ENCODE measurements around the gene CACNA1G.
A peak's percentile ranks its signal among the peaks of the same experiment; 100 is the strongest.

The CACNA1G gene

DNA sequence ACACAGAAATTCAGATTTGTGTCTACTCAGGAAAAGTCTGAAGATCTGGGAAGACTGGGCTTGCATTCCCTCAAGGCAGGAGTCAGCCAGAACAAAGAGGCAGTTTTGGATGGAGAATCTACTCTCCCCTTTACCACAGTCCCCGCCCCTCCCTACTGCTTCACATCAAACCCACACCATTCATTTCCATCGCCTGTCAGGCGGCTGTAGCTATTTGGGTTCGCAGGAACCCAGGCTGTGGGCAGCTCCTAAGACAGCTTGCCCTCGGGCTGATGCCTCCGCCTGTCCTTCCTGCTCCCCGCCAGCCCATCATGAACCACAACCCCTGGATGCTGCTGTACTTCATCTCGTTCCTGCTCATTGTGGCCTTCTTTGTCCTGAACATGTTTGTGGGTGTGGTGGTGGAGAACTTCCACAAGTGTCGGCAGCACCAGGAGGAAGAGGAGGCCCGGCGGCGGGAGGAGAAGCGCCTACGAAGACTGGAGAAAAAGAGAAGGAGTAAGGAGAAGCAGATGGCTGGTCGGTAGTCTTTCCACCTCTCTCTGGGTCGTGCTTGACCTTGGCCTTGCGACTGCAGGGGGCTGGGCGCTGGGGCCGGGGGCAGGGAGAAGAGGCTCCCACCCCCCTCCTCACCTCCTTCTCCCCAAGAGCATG, 47.1 kb downstream of the CACNA1G start:
- Histone ChIP-seq H2BK5ac (ENCODE audit: low read depth, low read length, poor library complexity, severe bottlenecking) (no peak overlapping the region), H3K14ac (ENCODE audit: low read length in 2 of 2) (no peak overlapping the region), H2BK15ac (ENCODE audit: low read depth, poor library complexity, severe bottlenecking) (no peak overlapping the region), H3K18ac (ENCODE audit: low read depth in 1 of 2, low read length in 2 of 2) (no peak overlapping the region), H2BK12ac (ENCODE audit: low read length in 2 of 2) (no peak overlapping the region), H3K79me1 (replicated peaks; ENCODE audit: low read length, poor library complexity, severe bottlenecking) (no peaks in the 10 kb centered on the region), H3K4ac (ENCODE audit: low read depth in 1 of 2, low read length in 2 of 2) (no peak overlapping the region), H3K4me3 (ENCODE audit: insufficient read depth in 1 of 2, low read depth in 1 of 2, low read length in 2 of 2) (no peak overlapping the region), H3K4me1 (ENCODE audit: control insufficient read depth, insufficient read depth, low read depth, low read length) (peaks cover 7% of the 10 kb centered on the region), H3K27ac (ENCODE audit: low read length, poor library complexity, severe bottlenecking) (no peak overlapping the region), H3K23ac (ENCODE audit: low read length in 2 of 2) (no peak overlapping the region), H3K9me3 (ENCODE audit: control insufficient read depth, low read length) (no peaks in the 10 kb centered on the region), H2AK5ac (ENCODE audit: low read length, severe bottlenecking) (no peak overlapping the region), H2BK120ac (ENCODE audit: low read depth, low read length) (no peak overlapping the region), H3K27me3 (ENCODE audit: control insufficient read depth in 1 of 2, insufficient read depth in 1 of 2, low read length in 2 of 2) (peaks cover 29 to 32% of the 10 kb centered on the region in 2 experiments), H4K8ac (ENCODE audit: low read length) (no peak overlapping the region), H4K91ac (ENCODE audit: low read length) (no peak overlapping the region), H3K4me2 (ENCODE audit: low read length, poor library complexity, severe bottlenecking) (no peak overlapping the region), H2AFZ (ENCODE audit: low read depth, low read length) (no peak overlapping the region), H3K36me3 (ENCODE audit: control insufficient read depth in 1 of 2, insufficient read depth in 2 of 2, low read depth in 1 of 2, low read length in 2 of 2) (no peaks in the 10 kb centered on the region), H3K9ac (ENCODE audit: low read length) (no peak overlapping the region)
- WGBS: 87% methylated on average over 18 of the region's 19 CpGs
- DNase-seq: no peak

GRCh38 chr17:50608700-50609379, 48.3 kb downstream of the CACNA1G start:
- WGBS: 84% methylated on average over 17 of the region's 22 CpGs
- H4K91ac ChIP-seq (ENCODE audit: low read length): no peak overlapping the region
- no peak overlapping the region for H3K23ac ChIP-seq (ENCODE audit: low read length in 2 of 2)
- H3K9me3 ChIP-seq (ENCODE audit: control insufficient read depth, low read length): no peaks in the 10 kb centered on the region
- H2BK15ac ChIP-seq (ENCODE audit: low read depth, poor library complexity, severe bottlenecking): no peak overlapping the region
- no peak overlapping the region for H2BK120ac ChIP-seq (ENCODE audit: low read depth, low read length)
- H3K4me2 ChIP-seq (ENCODE audit: low read length, poor library complexity, severe bottlenecking): no peak overlapping the region
- H3K4me1 ChIP-seq (ENCODE audit: control insufficient read depth, insufficient read depth, low read depth, low read length): peaks cover 13% of the 10 kb centered on the region
- no peak overlapping the region for H3K9ac ChIP-seq (ENCODE audit: low read length)
- no peak overlapping the region for H3K27ac ChIP-seq (ENCODE audit: low read length, poor library complexity, severe bottlenecking)
- H3K4me3 ChIP-seq (ENCODE audit: insufficient read depth in 1 of 2, low read depth in 1 of 2, low read length in 2 of 2): no peak overlapping the region
- no peak overlapping the region for H2AK5ac ChIP-seq (ENCODE audit: low read length, severe bottlenecking)
- H3K18ac ChIP-seq (ENCODE audit: low read depth in 1 of 2, low read length in 2 of 2): no peak overlapping the region
- H2AFZ ChIP-seq (ENCODE audit: low read depth, low read length): no peak overlapping the region
- no peak overlapping the region for H4K8ac ChIP-seq (ENCODE audit: low read length)
- no peak overlapping the region for H2BK5ac ChIP-seq (ENCODE audit: low read depth, low read length, poor library complexity, severe bottlenecking)
- no peak overlapping the region for H2BK12ac ChIP-seq (ENCODE audit: low read length in 2 of 2)
- no peak overlapping the region for H3K4ac ChIP-seq (ENCODE audit: low read depth in 1 of 2, low read length in 2 of 2)
- peaks cover 27 to 29% of the 10 kb centered on the region in 2 experiments for H3K27me3 ChIP-seq (ENCODE audit: control insufficient read depth in 1 of 2, insufficient read depth in 1 of 2, low read length in 2 of 2)
- DNase-seq: no peak
- H3K14ac ChIP-seq (ENCODE audit: low read length in 2 of 2): no peak overlapping the region
- H3K36me3 ChIP-seq (ENCODE audit: control insufficient read depth in 1 of 2, insufficient read depth in 2 of 2, low read depth in 1 of 2, low read length in 2 of 2): no peaks in the 10 kb centered on the region
- H3K79me1 ChIP-seq (replicated peaks; ENCODE audit: low read length, poor library complexity, severe bottlenecking): no peaks in the 10 kb centered on the region

GRCh38 chr17:50609380-50610074, 49.0 kb downstream of the CACNA1G start:
- Histone ChIP-seq H4K91ac (ENCODE audit: low read length) (no peak overlapping the region), H2BK5ac (ENCODE audit: low read depth, low read length, poor library complexity, severe bottlenecking) (no peak overlapping the region), H3K23ac (ENCODE audit: low read length in 2 of 2) (no peak overlapping the region), H3K4me1 (ENCODE audit: control insufficient read depth, insufficient read depth, low read depth, low read length) (peaks cover 10% of the 10 kb centered on the region), H2AK5ac (ENCODE audit: low read length, severe bottlenecking) (no peak overlapping the region), H3K27me3 (ENCODE audit: control insufficient read depth in 1 of 2, insufficient read depth in 1 of 2, low read length in 2 of 2) (peaks cover 26 to 27% of the 10 kb centered on the region in 2 experiments), H2AFZ (ENCODE audit: low read depth, low read length) (no peak overlapping the region), H3K4me3 (ENCODE audit: insufficient read depth in 1 of 2, low read depth in 1 of 2, low read length in 2 of 2) (no peak overlapping the region), H3K36me3 (ENCODE audit: control insufficient read depth in 1 of 2, insufficient read depth in 2 of 2, low read depth in 1 of 2, low read length in 2 of 2) (no peaks in the 10 kb centered on the region), H3K9me3 (ENCODE audit: control insufficient read depth, low read length) (no peaks in the 10 kb centered on the region), H2BK15ac (ENCODE audit: low read depth, poor library complexity, severe bottlenecking) (no peak overlapping the region), H2BK120ac (ENCODE audit: low read depth, low read length) (peak overlapping the region; percentile 30), H3K79me1 (replicated peaks; ENCODE audit: low read length, poor library complexity, severe bottlenecking) (no peaks in the 10 kb centered on the region), H2BK12ac (ENCODE audit: low read length in 2 of 2) (no peak overlapping the region), H3K14ac (ENCODE audit: low read length in 2 of 2) (no peak overlapping the region), H3K9ac (ENCODE audit: low read length) (no peak overlapping the region), H3K27ac (ENCODE audit: low read length, poor library complexity, severe bottlenecking) (no peak overlapping the region), H3K18ac (ENCODE audit: low read depth in 1 of 2, low read length in 2 of 2) (no peak overlapping the region), H4K8ac (ENCODE audit: low read length) (no peak overlapping the region), H3K4me2 (ENCODE audit: low read length, poor library complexity, severe bottlenecking) (no peak overlapping the region), H3K4ac (ENCODE audit: low read depth in 1 of 2, low read length in 2 of 2) (no peak overlapping the region)
- no peak for DNase-seq
- 88% methylated on average over 24 of the region's 24 CpGs for WGBS

GRCh38 chr17:50611634-50612033, 51.1 kb downstream of the CACNA1G start:
- Histone ChIP-seq H3K36me3 (ENCODE audit: control insufficient read depth in 1 of 2, insufficient read depth in 2 of 2, low read depth in 1 of 2, low read length in 2 of 2) (no peaks in the 10 kb centered on the region), H3K4me3 (ENCODE audit: insufficient read depth in 1 of 2, low read depth in 1 of 2, low read length in 2 of 2) (no peak overlapping the region), H4K91ac (ENCODE audit: low read length) (no peak overlapping the region), H3K9me3 (ENCODE audit: control insufficient read depth, low read length) (no peaks in the 10 kb centered on the region), H2BK12ac (ENCODE audit: low read length in 2 of 2) (no peak overlapping the region), H3K27ac (ENCODE audit: low read length, poor library complexity, severe bottlenecking) (no peak overlapping the region), H4K8ac (ENCODE audit: low read length) (no peak overlapping the region), H3K9ac (ENCODE audit: low read length) (no peak overlapping the region), H2BK15ac (ENCODE audit: low read depth, poor library complexity, severe bottlenecking) (no peak overlapping the region), H2AFZ (ENCODE audit: low read depth, low read length) (no peak overlapping the region), H3K4me2 (ENCODE audit: low read length, poor library complexity, severe bottlenecking) (no peak overlapping the region), H2AK5ac (ENCODE audit: low read length, severe bottlenecking) (no peak overlapping the region), H3K27me3 (ENCODE audit: control insufficient read depth in 1 of 2, insufficient read depth in 1 of 2, low read length in 2 of 2) (peaks cover 10 to 16% of the 10 kb centered on the region in 2 experiments), H3K23ac (ENCODE audit: low read length in 2 of 2) (no peak overlapping the region), H3K4me1 (ENCODE audit: control insufficient read depth, insufficient read depth, low read depth, low read length) (peaks cover 10% of the 10 kb centered on the region), H2BK5ac (ENCODE audit: low read depth, low read length, poor library complexity, severe bottlenecking) (no peak overlapping the region), H3K4ac (ENCODE audit: low read depth in 1 of 2, low read length in 2 of 2) (no peak overlapping the region), H3K18ac (ENCODE audit: low read depth in 1 of 2, low read length in 2 of 2) (no peak overlapping the region), H3K14ac (ENCODE audit: low read length in 2 of 2) (no peak overlapping the region), H2BK120ac (ENCODE audit: low read depth, low read length) (no peak overlapping the region), H3K79me1 (replicated peaks; ENCODE audit: low read length, poor library complexity, severe bottlenecking) (no peaks in the 10 kb centered on the region)
- DNase-seq: peak; percentile 38
- 58% methylated on average over 6 of the region's 6 CpGs for WGBS
